Pancreas (tissue), 10 donors: ENCODE measurements around the gene ID2. TPM values are rescaled to one million over a fixed set of nuclear protein-coding genes. Genes with fewer than 3 reads are reported as not detected.

Source experiments
- ATAC-seq, 4 donors: fragments of 200-7000 bp; cut with Tn5 transposase; one replicate each; pipeline versions ENCODE4 v1.8.0 to v1.9.1; 2020; ENCODE audit warnings: mild to moderate bottlenecking in 4 of 4, moderate library complexity in 4 of 4
- DNase-seq, 6 donors: peaks; one replicate each; pipeline ENCODE4 v3.0.0-alpha.2; 2020
- FAIRE-seq: peaks from 2 replicates; lab custom pipeline; 2012; peaks lifted over from hg19 to GRCh38; lab: Jason Lieb, UNC
- H3K27ac ChIP-seq, 4 donors: fragments of 200-600 bp; sonication (generic); 1 replicate in 3 of 4; 2 replicates in 1 of 4; pipeline versions ENCODE4 v1.5.0 to v1.8.0; 2020
- H3K27me3 ChIP-seq, 4 donors: fragments of 200-600 bp; one replicate each; pipeline ENCODE4 v1.8.0; 2021
- H3K36me3 ChIP-seq, 3 donors: fragments of 200-600 bp; sonication (generic) in 1 of 3; one replicate each; pipeline versions ENCODE4 v1.5.0 to v1.8.0; 2020 to 2021
- H3K4me1 ChIP-seq, 3 donors: fragments of 200-600 bp; one replicate each; pipeline ENCODE4 v1.8.0; 2021
- H3K4me3 ChIP-seq, 4 donors: fragments of 200-600 bp; sonication (generic) in 2 of 4; one replicate each; pipeline versions ENCODE4 v1.5.0 to v1.8.0; 2020 to 2021
- H3K9me3 ChIP-seq, 4 donors: fragments of 200-600 bp; one replicate each; pipeline ENCODE4 v1.8.0; 2021
- WGBS, 2 donors: extraction: QIAGEN DNeasy Blood & Tissue Kit; methylation state at CpG; one replicate each; pipeline ENCODE4 v1.1.7; 2013; 5-methylcytosine and 5-hydroxymethylcytosine counted together
- intact Hi-C, 3 donors: fragments of 100-400 bp; cut with DNase I; formaldehyde crosslinking; loops; one replicate each; pipeline versions ENCODE4 v1.11.1 to v1.14.2; 2022
- polyA plus RNA-seq, 2 donors: library from polyadenylated mRNA; stranded (reverse); fragments of 200-250 nt; gene quantifications; one replicate each; pipeline ENCODE4 v1.2.3, GENCODE V29; 2013
- total RNA-seq, 6 donors: library from RNA; stranded (reverse); fragmentation: NEBNext Ultra II Directional in 4 of 6; extraction: Animal tissue kit (Norgen Biotek cat#: 25700) in 4 of 6; gene quantifications; one replicate each; pipeline versions ENCODE4 v1.2.1 to v1.2.4, GENCODE V29; 2021 to 2023
- TF ChIP-seq, protein P1 (sequence below), 4 donors: fragments of 200-600 bp; sonication (generic) in 3 of 4; IDR thresholded peaks; one replicate each; pipeline versions ENCODE4 v1.5.0 to v1.8.0; 2021; ENCODE audit warnings: antibody characterized with exemption in 4 of 4
- donor health status: healthy with polysubstance abuse.
- donor health status: DM: no; HTN: no; CAD: no; lungs with moderate emphysema.
- donor health status: DM: no; HTN: no; CAD: no.
- donor health status: control.
- donor health status: control.
- donor health status: Bipolar disorder and iron deficiency.
- donor health status: DM: yes; HTN: yes; CAD: no.
- donor health status: DM: no; HTN: no; CAD: no.
- donor health status: DM: no; HTN: no; CAD: no.
- donor health status: DM: yes; HTN: yes; CAD: no.

Gene ID2
- total and polyA plus RNA-seq, 8 donors, result 19.3 to 135 (median 30.1) TPM

DNA sequence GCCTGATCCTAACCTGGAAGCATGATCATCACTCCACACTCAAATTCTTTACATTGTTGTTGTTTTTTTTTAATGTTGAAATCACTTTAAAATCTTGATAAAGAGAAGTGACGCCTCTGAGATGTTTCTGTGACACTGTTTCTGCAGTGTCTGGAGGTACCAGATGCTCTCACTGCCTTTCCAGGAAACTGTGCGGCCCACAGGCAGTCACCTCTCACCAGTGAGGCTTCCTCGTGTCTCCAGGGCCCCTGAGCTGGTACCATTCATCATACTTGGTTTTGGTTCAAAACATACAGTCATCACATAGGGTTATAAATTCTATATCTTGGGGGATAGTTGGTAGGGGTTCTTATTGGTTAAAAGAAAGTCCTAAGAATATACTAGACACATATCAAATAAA is 10.1 kb upstream of the ID2 start:
- Histone ChIP-seq H3K36me3 (no peaks in the 10 kb centered on the region), H3K4me3 (no peak overlapping the region), H3K27me3 (no peaks in the 10 kb centered on the region), H3K4me1 (peaks cover 0 to 6% (median 5%) of the 10 kb centered on the region in 3 donors), H3K27ac (no peak overlapping the region), H3K9me3 (no peaks in the 10 kb centered on the region)
- ATAC-seq (no peak), DNase-seq (no peak), FAIRE-seq (no peak)
- intact Hi-C loops, result no loop called here
- 89 to 97% methylated on average over 3 of the region's 3 CpGs for WGBS, 2 donors
- TF ChIP-seq, protein P1, sequence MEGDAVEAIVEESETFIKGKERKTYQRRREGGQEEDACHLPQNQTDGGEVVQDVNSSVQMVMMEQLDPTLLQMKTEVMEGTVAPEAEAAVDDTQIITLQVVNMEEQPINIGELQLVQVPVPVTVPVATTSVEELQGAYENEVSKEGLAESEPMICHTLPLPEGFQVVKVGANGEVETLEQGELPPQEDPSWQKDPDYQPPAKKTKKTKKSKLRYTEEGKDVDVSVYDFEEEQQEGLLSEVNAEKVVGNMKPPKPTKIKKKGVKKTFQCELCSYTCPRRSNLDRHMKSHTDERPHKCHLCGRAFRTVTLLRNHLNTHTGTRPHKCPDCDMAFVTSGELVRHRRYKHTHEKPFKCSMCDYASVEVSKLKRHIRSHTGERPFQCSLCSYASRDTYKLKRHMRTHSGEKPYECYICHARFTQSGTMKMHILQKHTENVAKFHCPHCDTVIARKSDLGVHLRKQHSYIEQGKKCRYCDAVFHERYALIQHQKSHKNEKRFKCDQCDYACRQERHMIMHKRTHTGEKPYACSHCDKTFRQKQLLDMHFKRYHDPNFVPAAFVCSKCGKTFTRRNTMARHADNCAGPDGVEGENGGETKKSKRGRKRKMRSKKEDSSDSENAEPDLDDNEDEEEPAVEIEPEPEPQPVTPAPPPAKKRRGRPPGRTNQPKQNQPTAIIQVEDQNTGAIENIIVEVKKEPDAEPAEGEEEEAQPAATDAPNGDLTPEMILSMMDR (IDR thresholded peaks at IDR 0.05), result no peak

DNA sequence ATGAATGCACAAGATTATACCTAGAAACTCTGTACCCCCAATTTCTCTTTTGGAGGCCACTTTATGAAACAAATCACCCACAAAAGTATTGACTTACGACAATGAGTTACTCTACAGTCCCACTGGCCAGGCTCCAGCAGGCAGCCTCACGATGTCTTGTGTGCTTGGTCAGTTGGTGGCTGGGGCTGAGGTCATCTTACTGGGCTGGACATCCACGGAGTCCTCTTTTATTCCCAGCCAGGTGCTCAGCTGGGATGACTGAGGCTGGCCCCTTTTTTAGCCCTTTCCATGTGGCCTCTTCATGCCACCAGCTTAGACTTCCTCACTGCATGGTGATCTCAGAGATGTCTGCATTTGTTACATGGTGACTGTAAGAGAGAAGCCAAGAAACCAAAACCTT is 8.9 kb upstream of the ID2 start:
- Histone ChIP-seq H3K4me1 (peaks cover 0 to 16% (median 5%) of the 10 kb centered on the region in 3 donors), H3K4me3 (no peak overlapping the region), H3K27me3 (no peaks in the 10 kb centered on the region), H3K36me3 (no peaks in the 10 kb centered on the region), H3K27ac (no peak overlapping the region), H3K9me3 (no peaks in the 10 kb centered on the region)
- TF ChIP-seq, protein P1 (IDR thresholded peaks at IDR 0.05), result no peak
- WGBS, 2 donors, result 59% methylated on average over 3 of the region's 3 CpGs
- ATAC-seq (no peak), DNase-seq (no peak), FAIRE-seq (no peak)
- intact Hi-C loops, result no loop called here

DNA sequence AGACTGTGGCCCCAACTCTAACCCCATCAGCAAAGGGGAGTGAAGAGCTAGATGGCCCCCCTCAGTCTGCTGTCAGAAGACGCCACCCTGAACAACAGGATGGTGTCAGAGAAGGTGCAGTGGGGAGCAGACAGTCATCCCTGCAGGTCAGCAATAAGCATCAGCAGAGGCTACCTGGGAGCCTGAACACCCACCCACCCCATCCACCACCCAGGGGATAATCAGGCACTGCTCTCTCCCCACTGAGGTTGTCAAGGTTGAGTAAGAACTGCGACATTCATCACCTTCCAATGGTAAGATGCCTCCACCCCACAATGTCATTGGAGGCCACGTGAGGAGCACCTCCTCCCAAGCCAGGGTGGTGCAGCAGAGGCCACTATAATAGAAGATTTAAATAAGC is 8.5 kb upstream of the ID2 start:
- ATAC-seq (no peak), DNase-seq (no peak), FAIRE-seq (no peak)
- Histone ChIP-seq H3K36me3 (no peaks in the 10 kb centered on the region), H3K4me3 (no peak overlapping the region), H3K27ac (no peak overlapping the region), H3K9me3 (no peaks in the 10 kb centered on the region), H3K4me1 (peaks cover 0 to 16% (median 5%) of the 10 kb centered on the region in 3 donors), H3K27me3 (no peaks in the 10 kb centered on the region)
- intact Hi-C loops, result no loop called here
- TF ChIP-seq, protein P1 (IDR thresholded peaks at IDR 0.05), result no peak
- 82 to 99% methylated on average over 3 of the region's 3 CpGs for whole genome bisulfite sequencing, 2 donors

DNA sequence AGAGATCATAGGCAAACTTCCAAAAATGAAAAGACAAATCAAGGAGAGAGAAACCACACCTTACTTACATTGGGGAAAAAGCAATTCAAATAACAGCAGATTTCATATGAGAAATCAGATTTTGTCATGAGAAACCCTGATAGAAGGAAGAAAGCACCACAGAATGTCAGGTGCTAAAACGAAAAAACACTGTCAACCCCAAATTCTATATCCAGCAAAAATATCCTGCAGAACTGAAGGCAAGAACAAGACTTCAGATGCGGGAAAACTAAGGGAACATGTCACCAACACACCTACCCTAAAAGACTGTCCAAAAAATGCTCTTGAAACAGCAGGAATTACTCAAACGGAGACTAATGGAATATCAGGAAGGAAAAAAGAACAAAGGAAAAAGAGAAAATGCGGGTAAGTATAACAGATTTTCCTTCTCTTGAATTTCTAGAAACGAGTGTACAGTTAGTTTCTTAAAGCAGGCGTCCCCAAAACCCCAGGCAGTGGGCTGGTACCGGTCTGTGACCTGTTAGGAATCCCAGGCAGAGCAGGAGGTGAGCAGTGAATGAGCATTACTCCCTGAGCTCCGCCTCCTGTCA is 7.3 kb upstream of the ID2 start:
- ATAC-seq, result no peak
- no peaks in the 10 kb centered on the region for H3K9me3 ChIP-seq
- WGBS, 2 donors, result 95 to 98% methylated on average over 8 of the region's 8 CpGs
- H3K4me3 ChIP-seq, result no peak overlapping the region
- DNase-seq, result peak in 1 of 6 donors; percentile 16
- H3K27ac ChIP-seq, result no peak overlapping the region
- TF ChIP-seq, protein P1 (IDR thresholded peaks at IDR 0.05), result no peak
- H3K36me3 ChIP-seq, result no peaks in the 10 kb centered on the region
- no peak for FAIRE-seq
- H3K4me1 ChIP-seq, result peaks cover 0 to 16% (median 5%) of the 10 kb centered on the region in 3 donors
- H3K27me3 ChIP-seq, result no peaks in the 10 kb centered on the region
- intact Hi-C loops, result no loop called here

DNA sequence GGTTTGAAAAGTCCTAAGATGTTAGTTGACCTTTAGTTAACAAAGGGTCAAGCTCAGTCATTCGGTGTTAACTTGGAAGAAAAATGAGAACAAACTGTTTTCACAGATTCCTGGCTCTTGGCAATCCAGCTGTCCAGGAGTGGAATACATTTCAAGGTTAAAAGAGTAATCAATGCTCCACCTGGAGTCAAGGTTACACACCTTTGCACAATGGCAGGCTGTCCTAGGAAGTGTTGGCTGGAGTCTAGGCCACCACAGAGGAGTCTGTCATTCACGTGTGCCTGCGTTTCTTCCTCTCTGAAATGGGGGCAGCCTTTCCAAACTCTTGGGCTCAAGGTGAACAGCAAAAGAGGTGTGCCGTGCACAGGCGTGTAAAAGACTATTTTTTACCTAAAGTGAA is 6.3 kb upstream of the ID2 start:
- Histone ChIP-seq H3K4me3 (no peak overlapping the region), H3K9me3 (no peaks in the 10 kb centered on the region), H3K27me3 (no peaks in the 10 kb centered on the region), H3K36me3 (no peaks in the 10 kb centered on the region), H3K27ac (peak overlapping the region; percentile 44 to 100 (median 98)), H3K4me1 (peaks cover 0 to 24% (median 7%) of the 10 kb centered on the region in 3 donors)
- TF ChIP-seq, protein P1 (IDR thresholded peaks at IDR 0.05), result no peak
- DNase-seq, result peak in 4 of 6 donors; percentile 17 to 49 (median 42)
- intact Hi-C loops, result no loop called here
- ATAC-seq, result peak in 2 of 4 donors; percentile 6 to 15
- FAIRE-seq, result no peak
- WGBS, 2 donors, result 16 to 24% methylated on average over 5 of the region's 5 CpGs
